Kidney tubule cell (primary cell): Measurements from ENCODE around the gene GFRA1.

Source experiments
- DNase-seq: peaks from one replicate; pipeline ENCODE4 v3.0.0-alpha.2; 2018; ENCODE audit warnings: low spot score

The GFRA1 gene

GRCh38 chr10:116160271-116160670, 112.7 kb downstream of the GFRA1 start:
- DNase-seq: no peak

- no peak for DNase-seq
Measured at GRCh38 chr10:116159197-116159596, 113.8 kb downstream of the GFRA1 start.

GRCh38 chr10:116158036-116158435, 115.0 kb downstream of the GFRA1 start:
- DNase-seq: no peak

- no peak for DNase-seq
Measured at GRCh38 chr10:116157485-116157884, 115.5 kb downstream of the GFRA1 start.

GRCh38 chr10:116156819-116157218, 116.2 kb downstream of the GFRA1 start:
- DNase-seq: no peak

- DNase-seq: no peak
Measured at GRCh38 chr10:116155191-116155590, 117.8 kb downstream of the GFRA1 start.

- no peak for DNase-seq
Measured at GRCh38 chr10:116154651-116155050, 118.4 kb downstream of the GFRA1 start.

GRCh38 chr10:116151076-116151475, 121.9 kb downstream of the GFRA1 start:
- DNase-seq: peak; percentile 50

- no peak for DNase-seq
Measured at GRCh38 chr10:116150606-116151005, 122.4 kb downstream of the GFRA1 start.

GRCh38 chr10:116147147-116147905, 125.7 kb downstream of the GFRA1 start:
- no peak for DNase-seq

GRCh38 chr10:116146372-116147140, 126.5 kb downstream of the GFRA1 start:
- peak; percentile 36 for DNase-seq

- no peak for DNase-seq
Measured at GRCh38 chr10:116143673-116144222, 129.3 kb downstream of the GFRA1 start.

- DNase-seq: no peak
Measured at GRCh38 chr10:116141855-116142254, 131.2 kb downstream of the GFRA1 start.

GRCh38 chr10:116141246-116141645, 131.8 kb downstream of the GFRA1 start:
- peak; percentile 17 for DNase-seq

- no peak for DNase-seq
Measured at GRCh38 chr10:116139886-116140285, 133.1 kb downstream of the GFRA1 start.

- peak; percentile 57 for DNase-seq
Measured at GRCh38 chr10:116138897-116139296, 134.1 kb downstream of the GFRA1 start.

- DNase-seq: no peak
Measured at GRCh38 chr10:116136261-116136660, 136.7 kb downstream of the GFRA1 start.

- DNase-seq: no peak
Measured at GRCh38 chr10:116134322-116134721, 138.7 kb downstream of the GFRA1 start.

GRCh38 chr10:116133634-116134033, 139.4 kb downstream of the GFRA1 start:
- DNase-seq: peak; percentile 51

GRCh38 chr10:116132780-116133399, 140.1 kb downstream of the GFRA1 start:
- DNase-seq: no peak

- DNase-seq: no peak
Measured at GRCh38 chr10:116130006-116130405, 143.0 kb downstream of the GFRA1 start.

GRCh38 chr10:116126954-116127695, 145.9 kb downstream of the GFRA1 start:
- DNase-seq: no peak
